ENCODE measurements around the gene FAM3D.

The FAM3D gene

DNA sequence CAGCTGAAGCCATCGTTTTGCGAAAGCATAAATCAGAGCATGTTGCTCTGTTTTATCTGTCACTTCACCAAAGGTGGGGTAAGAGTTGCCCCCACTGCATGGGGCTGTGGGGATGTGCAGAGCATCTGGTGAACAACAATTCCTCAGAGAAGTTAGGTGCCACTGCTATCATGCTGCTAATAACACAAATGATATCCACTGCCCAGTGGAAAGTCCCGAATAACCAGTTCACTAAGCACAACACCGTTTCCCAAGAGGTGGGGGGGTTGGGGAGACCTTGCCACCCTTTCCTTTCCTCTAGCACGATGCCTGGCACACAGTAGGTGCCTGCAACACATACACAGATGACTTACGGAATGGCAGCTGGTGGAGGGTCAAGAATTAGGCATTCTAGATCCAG, 38.6 kb downstream of the FAM3D start:
- TF ChIP-seq EZH2phosphoT487 (IDR thresholded peaks at IDR 0.05; ENCODE audit: borderline replicate concordance): no peak
- TF ChIP-seq, protein P1, sequence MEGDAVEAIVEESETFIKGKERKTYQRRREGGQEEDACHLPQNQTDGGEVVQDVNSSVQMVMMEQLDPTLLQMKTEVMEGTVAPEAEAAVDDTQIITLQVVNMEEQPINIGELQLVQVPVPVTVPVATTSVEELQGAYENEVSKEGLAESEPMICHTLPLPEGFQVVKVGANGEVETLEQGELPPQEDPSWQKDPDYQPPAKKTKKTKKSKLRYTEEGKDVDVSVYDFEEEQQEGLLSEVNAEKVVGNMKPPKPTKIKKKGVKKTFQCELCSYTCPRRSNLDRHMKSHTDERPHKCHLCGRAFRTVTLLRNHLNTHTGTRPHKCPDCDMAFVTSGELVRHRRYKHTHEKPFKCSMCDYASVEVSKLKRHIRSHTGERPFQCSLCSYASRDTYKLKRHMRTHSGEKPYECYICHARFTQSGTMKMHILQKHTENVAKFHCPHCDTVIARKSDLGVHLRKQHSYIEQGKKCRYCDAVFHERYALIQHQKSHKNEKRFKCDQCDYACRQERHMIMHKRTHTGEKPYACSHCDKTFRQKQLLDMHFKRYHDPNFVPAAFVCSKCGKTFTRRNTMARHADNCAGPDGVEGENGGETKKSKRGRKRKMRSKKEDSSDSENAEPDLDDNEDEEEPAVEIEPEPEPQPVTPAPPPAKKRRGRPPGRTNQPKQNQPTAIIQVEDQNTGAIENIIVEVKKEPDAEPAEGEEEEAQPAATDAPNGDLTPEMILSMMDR (conservative IDR thresholded peaks at IDR 0.05; ENCODE audit: low read length): no peak
- Histone ChIP-seq H4K20me1 (ENCODE audit: insufficient read depth, low read length, poor library complexity, severe bottlenecking) (no peaks in the 10 kb centered on the region), H3K4me2 (ENCODE audit: low read depth, low read length, poor library complexity, severe bottlenecking) (no peak overlapping the region), H3K79me2 (ENCODE audit: insufficient read depth, low read length) (no peaks in the 10 kb centered on the region), H3K9me2 (replicated peaks; ENCODE audit: low read depth, low read length) (no peaks in the 10 kb centered on the region), H3K4me1 (ENCODE audit: insufficient read depth, low read length, poor library complexity, severe bottlenecking) (no peaks in the 10 kb centered on the region), H3K9ac (ENCODE audit: low read depth, low read length, poor library complexity, severe bottlenecking) (no peak overlapping the region), H3K36me3 (ENCODE audit: insufficient read depth, low read length) (no peaks in the 10 kb centered on the region), H3K4me3 (ENCODE audit: low read length, poor library complexity, severe bottlenecking) (no peak overlapping the region), H3K27me3 (ENCODE audit: insufficient read depth, low read length, poor library complexity, severe bottlenecking) (no peaks in the 10 kb centered on the region), H3F3A (ENCODE audit: low read depth) (no peaks in the 10 kb centered on the region), H2AFZ (ENCODE audit: low read length) (no peak overlapping the region), H3K9me3 (ENCODE audit: insufficient read depth, low read depth, low read length) (no peaks in the 10 kb centered on the region)

DNA sequence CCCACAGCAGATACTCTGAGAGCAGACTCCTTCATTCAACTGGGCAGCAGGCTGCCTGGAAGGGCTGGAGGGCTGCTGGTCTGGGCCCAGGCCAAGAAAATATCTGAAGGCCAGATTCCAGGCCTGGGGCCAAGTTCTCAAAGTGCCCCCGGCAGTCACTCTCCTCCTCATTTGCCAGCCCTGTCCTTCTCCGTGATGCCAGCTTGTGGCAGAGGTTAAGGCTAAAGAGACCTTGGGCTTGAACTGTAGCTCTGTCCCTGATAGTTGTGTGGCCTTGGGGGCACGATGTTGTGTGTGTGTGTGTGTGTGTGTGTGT, 39.0 kb downstream of the FAM3D start:
- H3K36me3 ChIP-seq (ENCODE audit: insufficient read depth, low read length): no peaks in the 10 kb centered on the region
- H3K4me1 ChIP-seq (ENCODE audit: insufficient read depth, low read length, poor library complexity, severe bottlenecking): no peaks in the 10 kb centered on the region
- no peaks in the 10 kb centered on the region for H3K9me2 ChIP-seq (replicated peaks; ENCODE audit: low read depth, low read length)
- no peak overlapping the region for H3K4me3 ChIP-seq (ENCODE audit: low read length, poor library complexity, severe bottlenecking)
- H3K27me3 ChIP-seq (ENCODE audit: insufficient read depth, low read length, poor library complexity, severe bottlenecking): no peaks in the 10 kb centered on the region
- no peak overlapping the region for H3K9ac ChIP-seq (ENCODE audit: low read depth, low read length, poor library complexity, severe bottlenecking)
- H3K79me2 ChIP-seq (ENCODE audit: insufficient read depth, low read length): no peaks in the 10 kb centered on the region
- H3K9me3 ChIP-seq (ENCODE audit: insufficient read depth, low read depth, low read length): no peaks in the 10 kb centered on the region
- H3F3A ChIP-seq (ENCODE audit: low read depth): no peaks in the 10 kb centered on the region
- TF ChIP-seq EZH2phosphoT487 (IDR thresholded peaks at IDR 0.05; ENCODE audit: borderline replicate concordance): no peak
- TF ChIP-seq, protein P1 (conservative IDR thresholded peaks at IDR 0.05; ENCODE audit: low read length): no peak
- no peak overlapping the region for H2AFZ ChIP-seq (ENCODE audit: low read length)
- no peak overlapping the region for H3K4me2 ChIP-seq (ENCODE audit: low read depth, low read length, poor library complexity, severe bottlenecking)
- no peaks in the 10 kb centered on the region for H4K20me1 ChIP-seq (ENCODE audit: insufficient read depth, low read length, poor library complexity, severe bottlenecking)

DNA sequence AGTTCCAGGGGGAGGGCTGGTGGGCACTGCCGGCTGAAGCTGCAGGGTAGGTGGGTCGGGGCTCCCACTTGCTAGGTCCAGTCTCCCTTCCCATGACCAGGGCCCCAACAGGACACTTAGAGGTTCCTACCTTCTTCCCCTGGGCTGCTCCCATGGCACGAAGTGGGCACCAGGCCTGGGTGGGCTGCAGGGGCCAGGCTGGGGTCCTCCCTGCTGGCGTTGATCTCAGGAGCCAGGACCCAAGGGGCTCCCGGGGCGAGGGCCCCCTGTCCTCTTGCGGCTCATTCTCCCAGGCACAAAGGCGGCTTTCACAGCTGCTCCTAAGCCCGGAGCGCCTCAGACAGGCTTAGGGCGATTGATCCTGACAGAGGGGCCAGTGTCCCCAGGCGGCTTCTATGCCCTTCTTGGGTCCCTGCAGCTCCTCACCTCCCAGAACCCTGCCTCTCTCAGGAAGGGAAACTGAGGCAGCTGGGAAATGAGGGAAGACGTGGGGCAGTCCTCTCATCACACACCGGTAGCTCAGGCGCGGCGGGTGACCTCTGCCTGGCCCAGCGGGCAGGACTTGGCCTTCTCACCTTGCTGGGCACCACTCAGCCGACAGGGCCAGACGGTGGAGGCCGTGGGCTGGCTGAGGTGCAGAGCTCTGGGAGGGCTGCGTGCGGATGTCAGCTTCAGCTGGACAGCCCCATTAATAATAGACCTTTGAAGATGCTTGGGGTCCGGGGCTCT, 39.6 kb downstream of the FAM3D start:
- no peak for TF ChIP-seq EZH2phosphoT487 (IDR thresholded peaks at IDR 0.05; ENCODE audit: borderline replicate concordance)
- TF ChIP-seq, protein P1 (conservative IDR thresholded peaks at IDR 0.05; ENCODE audit: low read length): no peak
- no peak overlapping the region for H2AFZ ChIP-seq (ENCODE audit: low read length)

More for the DNA sequence above, 39.6 kb downstream of the FAM3D start:
- H3K36me3 ChIP-seq (ENCODE audit: insufficient read depth, low read length): no peaks in the 10 kb centered on the region
- no peaks in the 10 kb centered on the region for H4K20me1 ChIP-seq (ENCODE audit: insufficient read depth, low read length, poor library complexity, severe bottlenecking)
- H3K9me3 ChIP-seq (ENCODE audit: insufficient read depth, low read depth, low read length): no peaks in the 10 kb centered on the region
- no peak overlapping the region for H3K4me3 ChIP-seq (ENCODE audit: low read length, poor library complexity, severe bottlenecking)
- no peaks in the 10 kb centered on the region for H3F3A ChIP-seq (ENCODE audit: low read depth)
- no peaks in the 10 kb centered on the region for H3K9me2 ChIP-seq (replicated peaks; ENCODE audit: low read depth, low read length)
- no peak overlapping the region for H3K9ac ChIP-seq (ENCODE audit: low read depth, low read length, poor library complexity, severe bottlenecking)
- H3K79me2 ChIP-seq (ENCODE audit: insufficient read depth, low read length): no peaks in the 10 kb centered on the region
- no peaks in the 10 kb centered on the region for H3K4me1 ChIP-seq (ENCODE audit: insufficient read depth, low read length, poor library complexity, severe bottlenecking)
- no peak overlapping the region for H3K4me2 ChIP-seq (ENCODE audit: low read depth, low read length, poor library complexity, severe bottlenecking)
- H3K27me3 ChIP-seq (ENCODE audit: insufficient read depth, low read length, poor library complexity, severe bottlenecking): no peaks in the 10 kb centered on the region

All from Loucy (cell line).